ENCODE results near the gene TAMALIN.

GRCh38 chr12:51992246-51992645 lies 14.5 kb upstream of the TAMALIN start:
- TF ChIP-seq CTCF (IDR thresholded peaks at IDR 0.05) (no peak), ZFX (IDR thresholded peaks at IDR 0.05; ENCODE audit: borderline replicate concordance) (no peak)

All from 22Rv1 (cell line).